Measurements from ENCODE around the gene DCLK1.

DCLK1 gene

GRCh38 chr13:36173571-36174322 lies 42.6 kb upstream of the DCLK1 start:
- Histone ChIP-seq H3K9me2 (replicated peaks; ENCODE audit: low read depth, low read length) (no peaks in the 10 kb centered on the region), H3K27me3 (ENCODE audit: insufficient read depth, low read length, poor library complexity, severe bottlenecking) (no peaks in the 10 kb centered on the region), H3K36me3 (ENCODE audit: insufficient read depth, low read length) (no peaks in the 10 kb centered on the region), H4K20me1 (ENCODE audit: insufficient read depth, low read length, poor library complexity, severe bottlenecking) (no peaks in the 10 kb centered on the region), H3F3A (ENCODE audit: low read depth) (no peaks in the 10 kb centered on the region), H3K9me3 (ENCODE audit: insufficient read depth, low read depth, low read length) (no peaks in the 10 kb centered on the region), H3K79me2 (ENCODE audit: insufficient read depth, low read length) (no peaks in the 10 kb centered on the region), H3K4me3 (ENCODE audit: low read length, poor library complexity, severe bottlenecking) (no peak overlapping the region), H3K4me2 (ENCODE audit: low read depth, low read length, poor library complexity, severe bottlenecking) (no peak overlapping the region), H3K9ac (ENCODE audit: low read depth, low read length, poor library complexity, severe bottlenecking) (no peak overlapping the region), H3K4me1 (ENCODE audit: insufficient read depth, low read length, poor library complexity, severe bottlenecking) (no peaks in the 10 kb centered on the region), H2AFZ (ENCODE audit: low read length) (no peak overlapping the region)
- TF ChIP-seq EZH2phosphoT487 (IDR thresholded peaks at IDR 0.05; ENCODE audit: borderline replicate concordance) (no peak), CTCF (conservative IDR thresholded peaks at IDR 0.05; ENCODE audit: low read length) (no peak)

GRCh38 chr13:36166046-36166445 lies 34.9 kb upstream of the DCLK1 start:
- Histone ChIP-seq H2AFZ (ENCODE audit: low read length) (no peak overlapping the region), H3K4me2 (ENCODE audit: low read depth, low read length, poor library complexity, severe bottlenecking) (no peak overlapping the region), H3K36me3 (ENCODE audit: insufficient read depth, low read length) (no peaks in the 10 kb centered on the region), H3K4me1 (ENCODE audit: insufficient read depth, low read length, poor library complexity, severe bottlenecking) (no peaks in the 10 kb centered on the region), H3K79me2 (ENCODE audit: insufficient read depth, low read length) (no peaks in the 10 kb centered on the region), H3K4me3 (ENCODE audit: low read length, poor library complexity, severe bottlenecking) (no peak overlapping the region), H3K27me3 (ENCODE audit: insufficient read depth, low read length, poor library complexity, severe bottlenecking) (no peaks in the 10 kb centered on the region), H4K20me1 (ENCODE audit: insufficient read depth, low read length, poor library complexity, severe bottlenecking) (no peaks in the 10 kb centered on the region), H3F3A (ENCODE audit: low read depth) (no peaks in the 10 kb centered on the region), H3K9me3 (ENCODE audit: insufficient read depth, low read depth, low read length) (no peaks in the 10 kb centered on the region), H3K9me2 (replicated peaks; ENCODE audit: low read depth, low read length) (no peaks in the 10 kb centered on the region), H3K9ac (ENCODE audit: low read depth, low read length, poor library complexity, severe bottlenecking) (no peak overlapping the region)
- TF ChIP-seq EZH2phosphoT487 (IDR thresholded peaks at IDR 0.05; ENCODE audit: borderline replicate concordance) (no peak), CTCF (conservative IDR thresholded peaks at IDR 0.05; ENCODE audit: low read length) (no peak)

DNA sequence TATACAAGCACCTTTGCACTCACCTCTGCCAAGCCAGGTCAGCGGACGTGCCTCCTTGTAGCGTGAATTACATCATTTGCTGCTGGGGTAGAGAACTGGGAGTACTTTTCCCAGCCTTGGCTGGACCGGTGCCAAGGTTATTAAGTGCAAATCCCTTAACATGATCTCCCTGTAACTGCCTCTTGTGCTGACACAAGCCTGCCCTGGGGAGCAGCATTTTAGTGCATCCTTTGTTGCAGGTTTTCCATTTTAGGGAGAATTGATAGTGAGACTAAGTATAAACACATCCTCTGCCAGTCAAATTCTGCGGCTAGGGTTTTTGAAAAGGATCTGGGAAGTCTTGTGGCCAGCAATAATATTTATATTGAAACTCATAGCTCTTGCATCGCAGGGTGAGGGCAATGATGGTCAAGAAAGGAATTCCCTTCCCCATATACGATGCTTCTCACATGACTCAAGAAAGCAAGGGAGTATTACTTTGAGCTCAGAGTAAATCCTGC lies 32.7 kb upstream of the DCLK1 start:
- Histone ChIP-seq H3K36me3 (ENCODE audit: insufficient read depth, low read length) (no peaks in the 10 kb centered on the region), H3K9ac (ENCODE audit: low read depth, low read length, poor library complexity, severe bottlenecking) (no peak overlapping the region), H4K20me1 (ENCODE audit: insufficient read depth, low read length, poor library complexity, severe bottlenecking) (no peaks in the 10 kb centered on the region), H3K4me1 (ENCODE audit: insufficient read depth, low read length, poor library complexity, severe bottlenecking) (no peaks in the 10 kb centered on the region), H3K9me3 (ENCODE audit: insufficient read depth, low read depth, low read length) (no peaks in the 10 kb centered on the region), H2AFZ (ENCODE audit: low read length) (no peak overlapping the region), H3F3A (ENCODE audit: low read depth) (no peaks in the 10 kb centered on the region), H3K9me2 (replicated peaks; ENCODE audit: low read depth, low read length) (no peaks in the 10 kb centered on the region), H3K79me2 (ENCODE audit: insufficient read depth, low read length) (no peaks in the 10 kb centered on the region), H3K27me3 (ENCODE audit: insufficient read depth, low read length, poor library complexity, severe bottlenecking) (no peaks in the 10 kb centered on the region), H3K4me2 (ENCODE audit: low read depth, low read length, poor library complexity, severe bottlenecking) (no peak overlapping the region), H3K4me3 (ENCODE audit: low read length, poor library complexity, severe bottlenecking) (no peak overlapping the region)
- TF ChIP-seq CTCF (conservative IDR thresholded peaks at IDR 0.05; ENCODE audit: low read length) (no peak), EZH2phosphoT487 (IDR thresholded peaks at IDR 0.05; ENCODE audit: borderline replicate concordance) (no peak)

All from Loucy (cell line).